ENCODE results near the gene ATP13A4. TPM values are rescaled to one million over a fixed set of nuclear protein-coding genes. Genes with fewer than 3 reads are reported as not detected.

ATP13A4 gene
- total RNA-seq, 2 donors from 2014 or later, result 11.0 to 17.9 TPM

- intact Hi-C loops (cut with DNase I), result no loop called here
- Histone ChIP-seq H3K36me3 (no peaks in the 10 kb centered on the region), H3K4me3 (no peak overlapping the region), H3K9ac (ENCODE audit: low read depth in 2 of 2, low read length in 2 of 2) (no peak overlapping the region), H3K9me3 (no peaks in the 10 kb centered on the region), H3K4me1 (peaks cover 12% of the 10 kb centered on the region), H3K27me3 (no peaks in the 10 kb centered on the region), H3K27ac (no peak overlapping the region)
- DNase-seq, result no peak
- TF ChIP-seq CTCF (IDR thresholded peaks at IDR 0.05), result no peak
These were observed 40.4 kb upstream of the ATP13A4 start for GRCh38 chr3:193594946-193595689.

GRCh38 chr3:193593668-193594030, 39.0 kb upstream of the ATP13A4 start:
- peak overlapping the region; percentile 62 for H3K4me3 ChIP-seq
- H3K27ac ChIP-seq, result peak overlapping the region; percentile 48
- H3K9me3 ChIP-seq, result no peaks in the 10 kb centered on the region
- no peaks in the 10 kb centered on the region for H3K27me3 ChIP-seq
- DNase-seq, result no peak
- H3K36me3 ChIP-seq, result no peaks in the 10 kb centered on the region
- intact Hi-C loops (cut with DNase I), result no loop called here
- peak overlapping the region; percentile 93 to 98 for H3K9ac ChIP-seq (ENCODE audit: low read depth in 2 of 2, low read length in 2 of 2)
- peaks cover 12% of the 10 kb centered on the region for H3K4me1 ChIP-seq
- TF ChIP-seq CTCF (IDR thresholded peaks at IDR 0.05), result no peak

- H3K36me3 ChIP-seq, result no peaks in the 10 kb centered on the region
- peaks cover 12% of the 10 kb centered on the region for H3K4me1 ChIP-seq
- no peaks in the 10 kb centered on the region for H3K27me3 ChIP-seq
- H3K9me3 ChIP-seq, result no peaks in the 10 kb centered on the region
- intact Hi-C loops (cut with DNase I), result no loop called here
- H3K4me3 ChIP-seq, result peak within 1 kb of the TSS; percentile 62
- peak within 1 kb of the TSS; percentile 93 to 98 for H3K9ac ChIP-seq (ENCODE audit: low read depth in 2 of 2, low read length in 2 of 2)
- TF ChIP-seq CTCF (IDR thresholded peaks at IDR 0.05), result no peak
- H3K27ac ChIP-seq, result peak within 1 kb of the TSS; percentile 48
- peak; percentile 98 for DNase-seq
These were observed 38.4 kb upstream of the ATP13A4 start, which contains the start of gene OPA1 for GRCh38 chr3:193592841-193593667. TSS of gene OPA1 (plus strand) at chr3:193593208. CDS start at chr3:193593378, 170 bp downstream.

- no peak for TF ChIP-seq CTCF (IDR thresholded peaks at IDR 0.05)
- peaks cover 12% of the 10 kb centered on the region for H3K4me1 ChIP-seq
- no peak overlapping the region for H3K27ac ChIP-seq
- H3K4me3 ChIP-seq, result no peak overlapping the region
- DNase-seq, result peak; percentile 72
- H3K9ac ChIP-seq (ENCODE audit: low read depth in 2 of 2, low read length in 2 of 2), result no peak overlapping the region
- intact Hi-C loops (cut with DNase I), result no loop called here
- H3K36me3 ChIP-seq, result no peaks in the 10 kb centered on the region
- no peaks in the 10 kb centered on the region for H3K27me3 ChIP-seq
- no peaks in the 10 kb centered on the region for H3K9me3 ChIP-seq
These were observed 35.6 kb upstream of the ATP13A4 start for GRCh38 chr3:193590088-193590856.

GRCh38 chr3:193589616-193590015, 34.9 kb upstream of the ATP13A4 start:
- Histone ChIP-seq H3K36me3 (no peaks in the 10 kb centered on the region), H3K4me1 (peaks cover 12% of the 10 kb centered on the region), H3K27me3 (no peaks in the 10 kb centered on the region), H3K4me3 (no peak overlapping the region), H3K9ac (ENCODE audit: low read depth in 2 of 2, low read length in 2 of 2) (no peak overlapping the region), H3K9me3 (no peaks in the 10 kb centered on the region), H3K27ac (no peak overlapping the region)
- intact Hi-C loops (cut with DNase I), result no loop called here
- TF ChIP-seq CTCF (IDR thresholded peaks at IDR 0.05), result no peak
- DNase-seq, result no peak

Measured in colonic mucosa (tissue), 4 donors.